IMR-90 (cell line): ENCODE results near the gene LYPD6B. TPM values are rescaled to one million over a fixed set of nuclear protein-coding genes. Genes with fewer than 3 reads are reported as not detected.

Source experiments
- ATAC-seq: fragments of 200-7000 bp; cut with Tn5 transposase; 2 replicates; pipeline ENCODE4 v1.9.1; 2020; ENCODE audit warnings: low read depth, mild to moderate bottlenecking, moderate library complexity
- BruUV-seq: library from RNA; stranded (reverse); fragments of 400-500 nt; replicated peaks from 2 replicates; lab custom pipeline; 2021; lab: Mats Ljungman, UMichigan
- CTCF ChIA-PET: fragments of 300-600 bp; formaldehyde crosslinking; extraction: SDS; loops from one replicate; lab custom pipeline; 2021; ENCODE audit warnings: antibody characterized with exemption; lab: Yijun Ruan, JAX
- POLR2A ChIA-PET: fragments of 300-600 bp; sonication (Branson Sonifier 250); formaldehyde crosslinking; loops from one replicate; lab custom pipeline; 2022; ENCODE audit warnings: antibody characterized with exemption; ENCODE audit not compliant: unreplicated experiment; lab: Charles Lee
- DNase-seq: peaks from one replicate; pipeline ENCODE4 v3.0.0; 2013
- H2AFZ ChIP-seq: replicated peaks from 2 replicates; pipeline ENCODE3; 2013; ENCODE audit warnings: low read length, mild to moderate bottlenecking; ENCODE audit not compliant: poor library complexity
- H2AK5ac ChIP-seq: 2 replicates; pipeline ENCODE4 v1.6.1; 2013; ENCODE audit warnings: low read depth, low read length, inconsistent platforms
- H2AK9ac ChIP-seq: replicated peaks from 2 replicates; pipeline ENCODE3; 2013; ENCODE audit warnings: mild to moderate bottlenecking, low read depth, low read length, moderate library complexity; ENCODE audit not compliant: poor library complexity
- H2BK120ac ChIP-seq: 2 replicates; pipeline ENCODE4 v1.6.1; 2013; ENCODE audit warnings: low read depth, low read length, inconsistent platforms
- H2BK15ac ChIP-seq: 3 replicates; pipeline ENCODE4 v1.6.1; 2013; ENCODE audit warnings: low read depth, low read length, inconsistent platforms
- H2BK20ac ChIP-seq: 2 replicates; pipeline ENCODE4 v1.6.1; 2013; ENCODE audit warnings: low read depth, mild to moderate bottlenecking, inconsistent platforms, low read length, moderate library complexity
- H2BK5ac ChIP-seq: 2 replicates; pipeline ENCODE4 v1.6.1; 2013; ENCODE audit warnings: mild to moderate bottlenecking, low read depth, low read length, inconsistent platforms; ENCODE audit not compliant: poor library complexity, severe bottlenecking
- H3K14ac ChIP-seq: replicated peaks from 2 replicates; pipeline ENCODE4 v1.6.1; 2013; ENCODE audit warnings: low read depth, low read length, inconsistent platforms
- H3K18ac ChIP-seq: 2 replicates; pipeline ENCODE4 v1.6.1; 2013; ENCODE audit warnings: low read depth, low read length, control low read depth
- H3K23ac ChIP-seq: 2 replicates; pipeline ENCODE4 v1.6.1; 2013; ENCODE audit warnings: low read depth, low read length, inconsistent platforms
- H3K27ac ChIP-seq: 2 replicates; pipeline ENCODE4 v1.5.1; 2013; ENCODE audit warnings: mild to moderate bottlenecking, control low read depth, low read length; ENCODE audit not compliant: insufficient read depth
- H3K27me3 ChIP-seq: 2 replicates; pipeline ENCODE4 v1.6.1; 2013; ENCODE audit warnings: low read length; ENCODE audit not compliant: control insufficient read depth, insufficient read depth
- H3K36me3 ChIP-seq: 2 replicates; pipeline ENCODE4 v1.6.1; 2013; ENCODE audit warnings: low read length, mixed read lengths; ENCODE audit not compliant: control insufficient read depth, insufficient read depth
- H3K4ac ChIP-seq: 2 replicates; pipeline ENCODE4 v1.6.1; 2013; ENCODE audit warnings: low read depth, low read length, inconsistent platforms
- H3K4me1 ChIP-seq: 2 replicates; pipeline ENCODE4 v1.6.1; 2013; ENCODE audit warnings: low read length, mixed read lengths; ENCODE audit not compliant: control insufficient read depth, insufficient read depth
- H3K4me2 ChIP-seq: 2 replicates; pipeline ENCODE4 v1.6.1; 2013; ENCODE audit warnings: low read depth, mild to moderate bottlenecking, control low read depth, low read length, moderate library complexity
- H3K4me3 ChIP-seq: 2 replicates; pipeline ENCODE4 v1.5.1; 2013; ENCODE audit warnings: low read depth, mild to moderate bottlenecking, control low read depth, low read length, moderate library complexity; ENCODE audit not compliant: insufficient read depth
- H3K56ac ChIP-seq: 2 replicates; pipeline ENCODE4 v1.6.1; 2013; ENCODE audit warnings: low read length, inconsistent platforms; ENCODE audit not compliant: insufficient read depth; ENCODE audit errors: extremely low read depth
- H3K79me1 ChIP-seq, 2 experiments: 2 replicates each; pipeline ENCODE4 v1.6.1; 2013; ENCODE audit warnings: low read length in 2 of 2, inconsistent platforms in 1 of 2, low read depth in 1 of 2
- H3K9ac ChIP-seq: 2 replicates; pipeline ENCODE4 v1.6.1; 2013; ENCODE audit warnings: low read depth, low read length, control low read depth
- H3K9me1 ChIP-seq: 2 replicates; pipeline ENCODE4 v1.6.1; 2013; ENCODE audit warnings: low read length, inconsistent platforms; ENCODE audit not compliant: insufficient read depth
- H3K9me3 ChIP-seq: 2 replicates; pipeline ENCODE4 v1.6.1; 2013; ENCODE audit warnings: low read length; ENCODE audit not compliant: control insufficient read depth, insufficient read depth
- H4K20me1 ChIP-seq: 2 replicates; pipeline ENCODE4 v1.6.1; 2013; ENCODE audit warnings: low read length, inconsistent platforms; ENCODE audit not compliant: insufficient read depth
- H4K5ac ChIP-seq: 2 replicates; pipeline ENCODE4 v1.6.1; 2013; ENCODE audit warnings: mild to moderate bottlenecking, low read depth, low read length, control low read depth
- H4K8ac ChIP-seq, 2 experiments: 2 replicates each; pipeline ENCODE4 v1.6.1; 2013; ENCODE audit warnings: low read depth in 2 of 2, low read length in 2 of 2, control low read depth in 1 of 2, inconsistent platforms in 1 of 2
- H4K91ac ChIP-seq: 2 replicates; pipeline ENCODE4 v1.6.1; 2013; ENCODE audit warnings: low read depth, low read length, inconsistent platforms; ENCODE audit not compliant: insufficient read depth
- BHLHE40 ChIP-seq: fragments of 150-350 bp; IDR thresholded peaks from 2 replicates; pipeline ENCODE4 v1.6.1; 2016; ENCODE audit warnings: mild to moderate bottlenecking, low read depth, low read length
- CHD1 ChIP-seq: IDR thresholded peaks from 2 replicates; pipeline ENCODE4 v1.6.1; 2012; ENCODE audit warnings: low read depth, low read length, improper control_type of control experiment
- MXI1 ChIP-seq: IDR thresholded peaks from 2 replicates; pipeline ENCODE4 v1.6.1; 2012; ENCODE audit warnings: low read depth, mild to moderate bottlenecking, low read length, moderate library complexity, borderline replicate concordance
- SMC3 ChIP-seq: fragments of 150-350 bp; IDR thresholded peaks from 2 replicates; pipeline ENCODE4 v1.6.1; 2016; ENCODE audit warnings: low read depth, mild to moderate bottlenecking, antibody characterized with exemption, low read length, moderate library complexity
- WGBS, 2 experiments: methylation state at CpG; one replicate each; pipeline versions ENCODE4 v1.1.5 to v1.1.7; 2013; ENCODE audit warnings: missing lambda C conversion rate in 2 of 2; ENCODE audit not compliant: insufficient read length in 1 of 2; ENCODE audit errors: extremely low coverage in 2 of 2; 5-methylcytosine and 5-hydroxymethylcytosine counted together
- dilution Hi-C: fragments of 300-500 bp; cut with HindIII; formaldehyde crosslinking; loops from one replicate; pipeline ENCODE4 v1.14.3; 2018; ENCODE audit warnings: low sequenced_read_pairs; ENCODE audit not compliant: unreplicated experiment
- in situ Hi-C: fragments of 300-500 bp; cut with MboI; formaldehyde crosslinking; loops from 3 replicates; pipeline ENCODE4 v1.14.3; 2019; ENCODE audit warnings: low sequenced_read_pairs, inconsistent platforms, mixed read lengths
- intact Hi-C: fragments of 100-400 bp; cut with micrococcal nuclease; formaldehyde crosslinking; loops from 2 replicates; pipeline ENCODE4 v1.10.0; 2022
- polyA plus RNA-seq, 3 experiments: library from polyadenylated mRNA; depleted of rRNA; stranded (reverse); fragments of >200 nt; gene quantifications; 2 replicates each; pipeline ENCODE4 v1.2.3, GENCODE V29; 2012; ENCODE audit warnings: low replicate concordance in 1 of 3
- total RNA-seq: library from RNA; depleted of rRNA; stranded (reverse); fragments of >200 nt; gene quantifications from 2 replicates; pipeline ENCODE4 v1.2.3, GENCODE V29; 2012

Gene LYPD6B
- total and polyA plus RNA-seq, 2 of the 4 experiments (the other 2 are of a cell fraction), result 0.05 TPM; not detected in 1

- Histone ChIP-seq H2BK20ac (0 out of 2 replicates have a peak overlapping the region, but pooled peaks have one; percentile 34), H3K4me1 (peaks cover 6% of the 10 kb centered on the region), H4K8ac (no peak overlapping the region), H4K91ac (no peak overlapping the region), H3K4me3 (no peak overlapping the region), H3K27ac (no peak overlapping the region), H3K14ac (no peak overlapping the region), H3K18ac (no peak overlapping the region), H3K4me2 (no peak overlapping the region), H2BK5ac (no peak overlapping the region), H3K4ac (no peak overlapping the region), H4K20me1 (no peaks in the 10 kb centered on the region), H3K9me3 (no peaks in the 10 kb centered on the region), H2AK5ac (no peak overlapping the region), H3K9ac (no peak overlapping the region), H2AK9ac (no peak overlapping the region), H2BK15ac (no peak overlapping the region), H3K36me3 (no peaks in the 10 kb centered on the region), H3K27me3 (no peaks in the 10 kb centered on the region), H3K9me1 (peaks cover 2% of the 10 kb centered on the region; the same call in 1 of the 2 replicates), H4K5ac (no peak overlapping the region), H2BK120ac (no peak overlapping the region; the same call in 1 of the 2 replicates), H3K56ac (no peak overlapping the region), H2AFZ (no peak overlapping the region), H3K79me1 (no peaks in the 10 kb centered on the region), H3K23ac (no peak overlapping the region)
- ChIA-PET POLR2A (no interaction called here), CTCF (no interaction called here)
- dilution Hi-C loops (no loop called here), intact Hi-C loops (no loop called here), in situ Hi-C loops (no loop called here)
- TF ChIP-seq CHD1 (no peak), SMC3 (no peak), MXI1 (no peak), BHLHE40 (no peak)
- WGBS, 2 experiments, result 71% methylated on average over 1 of the region's 9 CpGs; no CpG with 5 or more reads in 1 of the 2 experiments
- no peak for ATAC-seq
- DNase-seq, result no peak
- BruUV-seq, result no TSS peak
Observed at GRCh38 chr2:149070681-149071320, 32.3 kb downstream of the LYPD6B start.
